ENCODE data around the gene APOE. TPM values are rescaled to one million over a fixed set of nuclear protein-coding genes. Genes with fewer than 3 reads are reported as not detected.
"Not testable (repeated sequence)": the region's sequence is repeated elsewhere in the genome, so short reads cannot be mapped to it uniquely, and the experiment has no call there.

APOE gene
- total RNA-seq, 1 experiment from 2014 or later: 1.2 TPM

DNA sequence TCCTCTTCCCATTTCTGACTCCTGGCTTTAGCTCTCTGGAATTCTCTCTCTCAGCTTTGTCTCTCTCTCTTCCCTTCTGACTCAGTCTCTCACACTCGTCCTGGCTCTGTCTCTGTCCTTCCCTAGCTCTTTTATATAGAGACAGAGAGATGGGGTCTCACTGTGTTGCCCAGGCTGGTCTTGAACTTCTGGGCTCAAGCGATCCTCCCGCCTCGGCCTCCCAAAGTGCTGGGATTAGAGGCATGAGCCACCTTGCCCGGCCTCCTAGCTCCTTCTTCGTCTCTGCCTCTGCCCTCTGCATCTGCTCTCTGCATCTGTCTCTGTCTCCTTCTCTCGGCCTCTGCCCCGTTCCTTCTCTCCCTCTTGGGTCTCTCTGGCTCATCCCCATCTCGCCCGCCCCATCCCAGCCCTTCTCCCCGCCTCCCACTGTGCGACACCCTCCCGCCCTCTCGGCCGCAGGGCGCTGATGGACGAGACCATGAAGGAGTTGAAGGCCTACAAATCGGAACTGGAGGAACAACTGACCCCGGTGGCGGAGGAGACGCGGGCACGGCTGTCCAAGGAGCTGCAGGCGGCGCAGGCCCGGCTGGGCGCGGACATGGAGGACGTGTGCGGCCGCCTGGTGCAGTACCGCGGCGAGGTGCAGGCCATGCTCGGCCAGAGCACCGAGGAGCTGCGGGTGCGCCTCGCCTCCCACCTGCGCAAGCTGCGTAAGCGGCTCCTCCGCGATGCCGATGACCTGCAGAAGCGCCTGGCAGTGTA lies 2.7 kb downstream of the APOE start:
- DNase-seq (ENCODE audit: extremely low read depth, low read depth): no peak

DNA sequence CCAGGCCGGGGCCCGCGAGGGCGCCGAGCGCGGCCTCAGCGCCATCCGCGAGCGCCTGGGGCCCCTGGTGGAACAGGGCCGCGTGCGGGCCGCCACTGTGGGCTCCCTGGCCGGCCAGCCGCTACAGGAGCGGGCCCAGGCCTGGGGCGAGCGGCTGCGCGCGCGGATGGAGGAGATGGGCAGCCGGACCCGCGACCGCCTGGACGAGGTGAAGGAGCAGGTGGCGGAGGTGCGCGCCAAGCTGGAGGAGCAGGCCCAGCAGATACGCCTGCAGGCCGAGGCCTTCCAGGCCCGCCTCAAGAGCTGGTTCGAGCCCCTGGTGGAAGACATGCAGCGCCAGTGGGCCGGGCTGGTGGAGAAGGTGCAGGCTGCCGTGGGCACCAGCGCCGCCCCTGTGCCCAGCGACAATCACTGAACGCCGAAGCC lies 3.3 kb downstream of the APOE start:
- DNase-seq (ENCODE audit: extremely low read depth, low read depth): no peak

- no peak for DNase-seq (ENCODE audit: extremely low read depth, low read depth)
These were observed 4.2 kb downstream of the APOE start for GRCh38 chr19:44909775-44910174.

DNA sequence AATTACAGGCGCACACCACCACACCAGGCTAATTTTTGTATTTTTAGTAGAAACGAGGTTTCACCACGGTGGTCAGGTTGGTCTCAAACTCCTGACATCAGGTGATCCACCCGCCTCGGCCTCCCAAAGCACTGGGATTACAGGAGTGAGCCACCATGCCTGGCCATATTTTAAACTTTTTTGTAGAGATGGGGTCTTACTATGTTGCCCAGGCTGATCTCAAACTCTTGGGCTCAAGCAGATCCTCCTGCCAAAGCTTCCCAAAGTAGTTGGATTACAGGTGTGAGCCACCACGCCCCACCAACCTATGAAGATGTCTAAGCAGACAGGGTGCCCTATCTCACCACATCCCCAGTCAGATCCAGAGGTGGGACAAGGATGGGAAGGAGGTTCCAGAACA lies 6.3 kb downstream of the APOE start:
- not testable (repeated sequence) for DNase-seq (ENCODE audit: extremely low read depth, low read depth)

GRCh38 chr19:44912854-44913253 lies 7.3 kb downstream of the APOE start:
- DNase-seq (ENCODE audit: extremely low read depth, low read depth): no peak

- DNase-seq (ENCODE audit: extremely low read depth, low read depth): not testable (repeated sequence)
These were observed 8.2 kb downstream of the APOE start for GRCh38 chr19:44913512-44914432.

GRCh38 chr19:44914433-44915206 lies 9.0 kb downstream of the APOE start, which contains the start of gene APOC1:
Gene APOC1, plus strand, starts transcription at chr19:44914608. Its CDS starts 284 bp downstream, at chr19:44914892.
- DNase-seq (ENCODE audit: extremely low read depth, low read depth): peak; percentile 82

DNA sequence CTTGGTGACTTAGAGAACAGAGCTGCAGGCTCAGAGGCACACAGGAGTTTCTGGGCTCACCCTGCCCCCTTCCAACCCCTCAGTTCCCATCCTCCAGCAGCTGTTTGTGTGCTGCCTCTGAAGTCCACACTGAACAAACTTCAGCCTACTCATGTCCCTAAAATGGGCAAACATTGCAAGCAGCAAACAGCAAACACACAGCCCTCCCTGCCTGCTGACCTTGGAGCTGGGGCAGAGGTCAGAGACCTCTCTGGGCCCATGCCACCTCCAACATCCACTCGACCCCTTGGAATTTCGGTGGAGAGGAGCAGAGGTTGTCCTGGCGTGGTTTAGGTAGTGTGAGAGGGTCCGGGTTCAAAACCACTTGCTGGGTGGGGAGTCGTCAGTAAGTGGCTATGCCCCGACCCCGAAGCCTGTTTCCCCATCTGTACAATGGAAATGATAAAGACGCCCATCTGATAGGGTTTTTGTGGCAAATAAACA lies 18.7 kb downstream of the APOE start:
- no peak for DNase-seq (ENCODE audit: extremely low read depth, low read depth)

- no peak for DNase-seq (ENCODE audit: extremely low read depth, low read depth)
These were observed 19.7 kb downstream of the APOE start for GRCh38 chr19:44925114-44925891.

DNA sequence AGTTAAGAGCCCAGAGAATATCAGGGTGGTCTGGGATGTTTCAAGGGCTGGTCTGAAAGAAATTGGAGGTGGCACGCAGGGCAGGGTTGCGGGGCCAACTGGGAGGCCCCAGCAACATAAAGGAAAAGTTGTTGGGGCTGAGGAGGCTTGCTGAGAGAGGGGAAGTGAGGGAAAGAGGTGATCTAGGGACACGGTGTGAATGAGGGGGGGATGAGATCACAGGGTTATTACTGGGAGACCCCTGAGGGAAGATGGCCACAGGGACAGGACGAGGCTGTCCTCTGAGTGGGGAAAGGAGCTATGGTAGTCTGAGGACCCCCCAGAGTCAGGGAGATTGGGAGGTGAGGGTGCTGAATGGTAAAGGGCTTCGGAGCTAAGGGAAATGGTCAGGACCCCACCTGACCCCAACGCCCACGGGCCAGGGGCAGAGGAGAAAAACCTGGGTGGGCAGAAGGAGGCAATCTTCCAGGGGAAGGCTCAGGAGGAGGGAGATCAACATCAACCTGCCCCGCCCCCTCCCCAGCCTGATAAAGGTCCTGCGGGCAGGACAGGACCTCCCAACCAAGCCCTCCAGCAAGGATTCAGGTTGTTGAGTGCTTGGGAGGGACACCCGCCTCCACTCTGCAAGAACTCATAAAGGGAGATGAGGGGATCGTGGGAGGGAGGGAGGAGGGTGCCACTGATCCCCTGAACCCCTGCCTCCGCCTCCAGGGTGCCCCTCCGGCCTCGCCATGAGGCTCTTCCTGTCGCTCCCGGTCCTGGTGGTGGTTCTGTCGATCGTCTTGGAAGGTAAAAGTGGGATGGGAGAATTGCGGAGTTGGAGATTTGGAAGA lies 20.9 kb downstream of the APOE start:
- not testable (repeated sequence) for DNase-seq (ENCODE audit: extremely low read depth, low read depth)

DNA sequence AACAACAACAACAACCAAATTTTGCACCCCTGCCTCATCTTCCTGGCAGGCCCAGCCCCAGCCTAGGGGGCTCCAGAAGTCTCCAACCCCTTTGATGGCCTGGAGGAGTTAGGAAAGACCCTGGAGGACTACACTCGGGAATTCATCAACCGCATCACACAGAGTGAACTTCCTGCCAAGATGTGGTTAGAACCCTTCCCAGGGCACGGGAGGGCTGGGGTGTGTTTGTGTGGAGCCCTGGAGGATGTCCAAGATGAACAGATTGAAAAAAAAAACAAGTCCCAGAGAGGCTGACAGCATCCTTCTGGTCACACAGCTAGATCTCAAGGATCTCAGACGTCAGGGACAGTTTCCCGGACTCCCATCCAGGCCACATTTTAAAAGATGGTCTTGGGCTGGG lies 22.1 kb downstream of the APOE start:
- no peak for DNase-seq (ENCODE audit: extremely low read depth, low read depth)

- no peak for DNase-seq (ENCODE audit: extremely low read depth, low read depth)
These were observed 24.5 kb downstream of the APOE start for GRCh38 chr19:44930088-44930487.

- DNase-seq (ENCODE audit: extremely low read depth, low read depth): no peak
These were observed 25.9 kb downstream of the APOE start for GRCh38 chr19:44931541-44931940.

- no peak for DNase-seq (ENCODE audit: extremely low read depth, low read depth)
These were observed 34.1 kb downstream of the APOE start for GRCh38 chr19:44939668-44940067.

- no peak for DNase-seq (ENCODE audit: extremely low read depth, low read depth)
These were observed 36.5 kb downstream of the APOE start, which contains the start of gene APOC4 for GRCh38 chr19:44942067-44942571. Gene APOC4, plus strand, starts transcription at chr19:44942237. Its CDS starts 41 bp downstream, at chr19:44942278.

- DNase-seq (ENCODE audit: extremely low read depth, low read depth): no peak
These were observed 38.2 kb downstream of the APOE start for GRCh38 chr19:44943801-44944249.

DNA sequence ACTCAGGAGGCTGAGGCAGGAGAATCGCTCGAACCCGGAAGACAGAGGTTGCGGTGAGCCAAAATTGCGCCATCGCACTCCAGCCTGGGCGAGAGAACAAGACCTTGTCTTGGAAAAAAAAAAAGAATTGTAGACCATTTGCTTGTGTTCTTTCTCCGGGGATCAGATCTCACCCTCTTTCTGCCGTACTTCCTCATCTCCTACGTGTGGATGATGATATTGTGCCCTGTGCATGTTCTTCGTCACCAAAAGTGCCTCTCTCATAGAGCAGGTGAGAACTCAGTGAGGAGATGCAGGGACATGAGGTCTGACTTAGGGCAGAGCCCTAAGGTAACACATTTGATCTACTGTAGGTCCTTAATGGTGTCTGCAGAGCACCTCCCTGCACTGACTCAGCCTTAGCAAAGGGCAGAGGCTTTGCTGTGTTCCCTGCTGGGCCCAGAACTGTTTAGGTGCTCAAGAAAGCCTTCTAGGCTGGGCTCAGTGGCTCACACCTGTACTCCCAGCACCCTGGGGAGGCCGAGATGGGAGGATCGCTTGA lies 41.5 kb downstream of the APOE start:
- no peak for DNase-seq (ENCODE audit: extremely low read depth, low read depth)

DNA sequence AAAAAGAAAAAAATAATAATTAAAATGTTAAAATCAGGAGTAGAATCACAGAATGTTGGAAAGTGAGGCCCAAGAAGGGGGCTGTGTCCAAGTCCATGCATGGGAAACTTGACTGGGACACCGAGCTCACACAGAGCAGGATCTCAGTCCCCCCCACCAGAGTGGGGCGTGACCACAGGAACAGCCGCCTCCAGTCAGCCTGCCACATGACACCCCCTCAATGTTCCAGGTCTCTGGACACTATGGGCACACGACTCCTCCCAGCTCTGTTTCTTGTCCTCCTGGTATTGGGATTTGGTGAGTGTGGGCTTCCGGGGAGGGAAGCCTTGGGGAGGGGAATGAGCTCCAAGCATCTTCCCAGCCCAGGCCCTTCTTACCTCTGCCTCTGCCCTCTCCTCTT lies 42.6 kb downstream of the APOE start:
- DNase-seq (ENCODE audit: extremely low read depth, low read depth): no peak
